Measurements from ENCODE around the gene BLOC1S5.

The BLOC1S5 gene

DNA sequence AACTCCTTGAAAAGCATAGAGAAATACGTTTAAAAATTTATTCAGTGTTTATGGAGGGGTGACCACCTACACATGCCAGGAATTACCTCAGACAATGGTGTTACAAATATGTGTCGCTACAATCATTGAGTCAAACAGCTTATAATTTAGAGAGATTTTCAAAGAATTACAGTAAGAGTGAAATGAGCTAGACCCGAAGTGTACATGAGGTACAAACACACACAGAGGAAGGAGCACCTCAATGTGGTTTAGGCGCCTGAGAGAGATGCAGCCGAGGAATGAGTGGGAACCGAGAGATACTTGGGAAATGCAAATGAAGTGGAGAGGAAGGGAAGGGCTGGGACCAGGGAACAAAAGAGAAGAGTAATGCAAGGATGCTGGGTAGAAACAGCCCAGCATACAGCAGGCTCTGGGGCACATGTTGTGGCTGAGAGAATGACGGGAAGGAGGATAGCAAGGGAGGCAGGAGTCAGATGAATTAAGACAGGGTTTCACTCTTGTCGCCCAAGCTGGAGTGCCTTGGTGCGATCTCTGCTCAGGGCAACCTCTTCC is 22.6 kb upstream of the BLOC1S5 start:
- TF ChIP-seq FOXP2 (optimal IDR thresholded peaks at IDR 0.05; ENCODE audit: borderline replicate concordance, extremely low read depth, extremely low read length, insufficient read depth): no peak
- TF ChIP-seq SIN3A (IDR thresholded peaks at IDR 0.05; ENCODE audit: borderline replicate concordance, insufficient read depth, low read length): no peak
- TF ChIP-seq REST (IDR thresholded peaks at IDR 0.05; ENCODE audit: insufficient read depth in 1 of 2, low read depth in 2 of 2, low read length in 2 of 2): no peak
- TF ChIP-seq TAF1 (IDR thresholded peaks at IDR 0.05; ENCODE audit: borderline replicate concordance, insufficient read depth, low read length): no peak
- no peak for TF ChIP-seq POLR2AphosphoS5 (IDR thresholded peaks at IDR 0.05; ENCODE audit: low read depth, low read length)

- TF ChIP-seq POLR2AphosphoS5 (IDR thresholded peaks at IDR 0.05; ENCODE audit: low read depth, low read length) (no peak), FOXP2 (optimal IDR thresholded peaks at IDR 0.05; ENCODE audit: borderline replicate concordance, extremely low read depth, extremely low read length, insufficient read depth) (no peak), SIN3A (IDR thresholded peaks at IDR 0.05; ENCODE audit: borderline replicate concordance, insufficient read depth, low read length) (no peak), TAF1 (IDR thresholded peaks at IDR 0.05; ENCODE audit: borderline replicate concordance, insufficient read depth, low read length) (no peak), REST (IDR thresholded peaks at IDR 0.05; ENCODE audit: insufficient read depth in 1 of 2, low read depth in 2 of 2, low read length in 2 of 2) (no peak)
Observed at GRCh38 chr6:8085053-8085511, 20.9 kb upstream of the BLOC1S5 start.

DNA sequence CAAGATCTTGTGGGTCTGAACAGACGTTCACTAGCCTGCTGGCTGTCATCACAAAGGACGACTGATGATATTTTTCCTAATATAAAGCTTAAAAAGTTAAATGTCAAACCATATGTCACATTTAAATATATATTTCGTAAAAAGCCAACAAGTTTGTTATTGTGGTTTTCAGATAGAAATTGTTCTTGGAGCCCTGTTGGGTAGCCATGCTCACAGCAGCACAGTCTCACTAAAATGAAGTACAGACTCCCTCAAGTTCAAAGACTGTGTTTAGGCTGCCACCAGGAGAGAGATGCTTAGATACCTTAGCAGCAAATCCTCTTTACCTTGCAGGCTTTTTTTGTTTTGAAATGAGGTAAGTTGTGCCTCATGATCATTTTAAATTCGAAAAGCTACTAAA is 20.4 kb upstream of the BLOC1S5 start:
- no peak for TF ChIP-seq POLR2AphosphoS5 (IDR thresholded peaks at IDR 0.05; ENCODE audit: low read depth, low read length)
- TF ChIP-seq SIN3A (IDR thresholded peaks at IDR 0.05; ENCODE audit: borderline replicate concordance, insufficient read depth, low read length): no peak

DNA sequence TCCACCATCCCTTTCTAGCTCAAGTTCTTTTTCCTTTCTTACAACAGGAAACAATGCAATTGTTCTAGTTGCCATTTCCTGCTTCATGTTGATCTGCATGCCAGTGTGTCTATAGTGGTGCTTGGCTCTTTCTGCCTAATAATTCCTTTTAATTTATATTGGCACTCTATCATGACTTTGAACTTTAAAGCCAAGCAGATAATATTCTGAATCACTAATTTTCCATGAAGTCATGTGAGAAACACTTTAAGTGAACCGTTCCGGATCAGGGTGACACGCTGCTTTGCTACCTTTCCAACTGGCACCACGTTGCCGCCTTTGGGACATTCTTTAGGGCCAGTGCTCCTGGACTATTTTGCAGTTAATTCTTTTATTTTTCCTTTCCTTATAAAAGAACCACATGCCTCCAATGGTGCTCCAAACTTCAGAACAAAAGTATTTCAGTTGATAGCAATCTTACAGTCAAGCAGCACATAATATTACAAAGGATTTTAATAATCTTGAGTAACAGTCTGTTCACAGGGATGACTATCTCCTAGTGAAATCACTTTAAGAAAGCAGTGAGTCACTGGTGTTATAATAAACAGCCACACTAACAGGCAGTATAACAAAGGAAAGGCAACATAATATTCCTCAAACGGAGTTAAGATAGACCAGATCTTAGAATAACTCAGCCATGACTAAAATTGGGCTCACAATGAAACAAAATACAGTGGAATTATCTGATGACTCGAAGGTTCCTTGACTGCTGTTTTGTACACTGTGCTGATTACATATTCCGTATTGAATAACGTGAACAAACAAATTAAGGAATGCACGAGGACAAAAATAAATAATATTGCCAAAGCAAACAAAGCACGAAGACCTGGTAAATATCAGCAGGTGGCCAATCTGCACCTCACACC is 19.0 kb upstream of the BLOC1S5 start:
- TF ChIP-seq TAF1 (IDR thresholded peaks at IDR 0.05; ENCODE audit: borderline replicate concordance, insufficient read depth, low read length) (0 out of 2 replicates have a peak, but pooled peaks have one; percentile 35), POLR2AphosphoS5 (IDR thresholded peaks at IDR 0.05; ENCODE audit: low read depth, low read length) (no peak), SIN3A (IDR thresholded peaks at IDR 0.05; ENCODE audit: borderline replicate concordance, insufficient read depth, low read length) (no peak)

DNA sequence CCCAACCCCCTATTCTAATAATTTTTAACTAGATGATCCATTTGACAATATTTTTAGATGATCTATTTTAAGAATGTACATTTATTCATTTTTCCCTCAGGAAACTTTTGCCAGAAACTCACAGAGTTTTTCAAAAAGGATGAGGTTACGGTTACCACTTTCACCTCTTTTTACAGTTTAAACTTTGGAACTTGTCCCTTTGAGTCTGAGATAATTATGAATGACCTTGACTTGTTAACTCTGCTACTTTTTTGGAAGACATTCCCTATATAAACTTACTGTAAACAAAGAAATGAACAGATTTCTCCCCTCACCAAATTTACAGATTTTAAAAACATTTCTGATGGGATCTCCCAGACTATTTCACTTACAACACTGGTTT is 18.4 kb upstream of the BLOC1S5 start:
- TF ChIP-seq REST (IDR thresholded peaks at IDR 0.05; ENCODE audit: insufficient read depth in 1 of 2, low read depth in 2 of 2, low read length in 2 of 2): no peak
- no peak for TF ChIP-seq SIN3A (IDR thresholded peaks at IDR 0.05; ENCODE audit: borderline replicate concordance, insufficient read depth, low read length)
- no peak for TF ChIP-seq TAF1 (IDR thresholded peaks at IDR 0.05; ENCODE audit: borderline replicate concordance, insufficient read depth, low read length)

Measured in PFSK-1 (cell line).